COR-L47 (cell line): ENCODE data around the gene KRTAP10-7.
"Not testable (repeated sequence)": the region's sequence is repeated elsewhere in the genome, so short reads cannot be mapped to it uniquely, and the experiment has no call there.

Source experiments
- DNase-seq: peaks from one replicate; lab custom pipeline; 2025; lab: John Stamatoyannopoulos, UW

KRTAP10-7 gene

DNA sequence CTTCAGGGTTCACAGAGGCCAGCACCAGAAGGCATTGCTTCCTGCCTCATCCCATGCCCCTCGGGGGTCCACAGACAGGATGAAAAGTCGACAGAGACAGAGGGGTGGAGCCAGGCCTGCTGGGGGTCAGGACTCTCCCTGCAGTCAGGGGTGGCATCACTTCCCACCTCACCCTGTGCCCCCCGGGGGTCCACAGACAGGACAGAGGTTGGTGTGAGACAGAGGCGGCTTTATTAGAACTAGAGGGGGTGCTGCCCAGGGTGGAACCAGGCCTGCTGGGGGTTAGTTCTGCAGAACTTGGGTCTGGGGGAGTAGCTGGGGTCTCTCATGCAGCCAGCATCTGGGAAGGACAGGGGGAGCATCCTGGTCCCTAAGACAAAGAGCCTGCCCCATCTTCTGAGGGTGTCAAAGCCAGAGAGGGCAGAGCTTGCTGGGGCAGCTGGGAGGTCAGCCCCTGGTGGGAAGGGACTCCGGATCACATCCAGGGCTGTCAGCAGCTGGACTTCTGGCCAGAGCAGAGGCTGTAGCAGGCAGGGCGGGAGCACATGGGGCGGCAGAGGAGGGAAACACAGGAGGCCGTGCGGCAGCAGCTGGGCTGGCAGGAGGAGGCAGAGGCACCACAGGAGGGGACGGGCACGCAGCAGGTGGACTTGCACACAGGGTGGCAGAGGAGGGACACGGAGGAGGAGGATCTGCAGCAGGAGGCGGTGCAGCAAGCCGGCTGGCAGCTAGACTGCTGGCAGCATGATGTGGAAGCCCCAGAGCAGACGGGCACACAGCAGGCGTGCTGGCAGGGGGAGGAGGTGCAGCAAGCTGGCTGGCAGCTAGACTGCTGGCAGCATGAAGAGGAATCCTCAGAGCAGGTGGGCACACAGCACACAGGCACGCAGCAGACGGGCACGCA is 9.2 kb upstream of the KRTAP10-7 start:
- DNase-seq = peak; percentile 57

DNA sequence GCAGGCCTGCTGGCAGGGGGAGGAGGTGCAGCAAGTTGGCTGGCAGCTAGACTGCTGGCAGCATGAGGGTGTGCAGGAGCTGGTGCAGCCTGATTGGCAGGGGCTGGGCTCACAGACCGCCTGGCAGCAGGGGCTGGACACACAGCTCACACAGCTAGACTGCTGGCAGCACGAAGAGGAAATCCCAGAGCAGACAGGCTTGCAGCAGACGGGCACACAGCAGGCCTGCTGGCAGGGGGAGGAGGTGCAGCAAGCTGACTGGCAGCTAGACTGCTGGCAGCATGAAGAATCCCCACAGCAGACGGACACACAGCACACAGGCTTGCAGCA is 8.6 kb upstream of the KRTAP10-7 start:
- not testable (repeated sequence) for DNase-seq

DNA sequence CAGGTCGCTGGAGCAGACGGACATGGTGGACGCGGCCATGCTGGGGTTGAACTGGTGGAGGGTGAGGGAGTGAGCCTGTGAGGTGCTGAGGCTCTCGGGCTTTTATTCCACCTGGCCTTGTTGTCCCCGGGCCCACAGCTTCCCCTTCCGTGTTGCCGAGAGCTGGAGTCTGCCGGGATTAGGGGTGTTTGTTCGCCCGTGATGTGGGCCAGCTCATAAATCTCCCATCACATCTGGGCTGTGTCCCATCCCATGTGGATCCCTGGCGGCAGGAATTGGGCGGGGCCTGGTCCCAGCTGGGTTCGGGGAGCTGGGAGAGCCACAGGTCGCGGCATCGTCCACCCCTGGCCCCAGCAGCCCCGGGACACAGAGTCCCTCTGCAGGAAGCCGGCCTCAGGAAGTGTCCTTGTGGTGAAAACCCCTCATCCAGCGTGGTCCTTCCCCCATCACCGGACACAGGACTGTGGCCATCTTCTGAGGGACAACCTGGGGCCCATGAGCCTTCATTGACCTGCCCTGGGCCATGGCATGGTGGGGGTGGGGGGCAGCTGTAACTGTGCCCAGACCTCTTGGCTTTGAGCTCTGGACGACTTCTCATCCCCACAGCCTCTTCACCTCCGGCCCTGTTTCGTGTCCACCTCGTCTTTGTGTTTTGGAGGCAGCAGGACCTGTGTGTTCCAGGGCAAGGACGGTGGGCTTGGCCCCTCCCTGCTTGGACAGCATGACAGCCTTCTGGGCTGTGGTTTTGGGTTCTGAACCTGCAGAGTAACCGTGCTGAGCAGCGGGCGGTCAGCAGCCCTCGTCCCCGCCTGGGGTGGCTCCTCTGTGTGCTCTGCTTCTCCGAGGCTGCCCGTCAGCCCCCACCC is 7.7 kb upstream of the KRTAP10-7 start, which contains the start of gene KRTAP10-6:
KRTAP10-6 (minus strand) TSS at position 60 of the 866 bp plus-strand sequence; CDS start at position 39, 21 bp downstream.
- no peak for DNase-seq

GRCh38 chr21:44593598-44594405 is 6.6 kb upstream of the KRTAP10-7 start:
- DNase-seq = no peak

DNA sequence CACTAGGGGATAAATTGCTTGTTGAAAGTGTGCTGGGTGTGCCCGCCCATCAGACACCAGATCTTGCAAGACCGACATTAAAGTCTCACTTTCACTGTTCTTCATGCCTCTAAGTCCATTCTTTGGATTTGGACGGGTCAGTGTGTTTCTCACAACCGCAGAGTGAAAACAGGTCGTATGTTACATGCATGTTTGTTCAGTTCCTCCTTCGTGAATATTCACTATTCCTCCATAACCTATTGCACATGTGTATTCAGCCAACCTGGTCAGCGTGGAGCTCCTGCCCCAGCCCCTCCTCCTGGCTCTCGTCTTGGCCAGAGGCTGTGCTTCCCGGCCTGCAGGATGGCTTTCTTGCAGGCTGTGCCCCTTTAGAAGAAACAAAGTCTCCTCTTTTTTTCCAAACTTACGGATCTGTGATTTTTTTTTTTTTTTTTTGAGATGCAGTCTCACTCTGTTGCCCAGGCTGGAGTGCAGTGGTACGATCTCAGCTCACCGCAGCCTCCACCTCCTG is 5.9 kb upstream of the KRTAP10-7 start:
- DNase-seq = no peak

DNA sequence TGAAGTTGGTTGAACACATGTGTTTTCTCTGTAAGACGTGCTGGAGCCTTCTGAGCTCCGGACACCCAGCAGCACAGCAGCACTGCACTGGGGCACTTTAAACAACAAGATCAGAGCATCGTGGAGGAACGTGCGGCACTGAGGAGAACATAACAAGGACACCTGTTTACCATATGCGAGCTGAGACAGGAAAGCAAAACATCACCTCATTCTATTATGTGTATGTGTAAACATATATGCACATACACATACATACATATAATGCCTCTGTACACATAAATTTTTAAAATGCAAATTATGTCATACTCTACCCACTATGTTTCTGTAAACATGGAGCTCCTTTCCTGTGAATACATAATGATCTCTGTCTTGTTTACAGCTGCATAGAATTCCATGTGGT is 4.9 kb upstream of the KRTAP10-7 start:
- no peak for DNase-seq

DNA sequence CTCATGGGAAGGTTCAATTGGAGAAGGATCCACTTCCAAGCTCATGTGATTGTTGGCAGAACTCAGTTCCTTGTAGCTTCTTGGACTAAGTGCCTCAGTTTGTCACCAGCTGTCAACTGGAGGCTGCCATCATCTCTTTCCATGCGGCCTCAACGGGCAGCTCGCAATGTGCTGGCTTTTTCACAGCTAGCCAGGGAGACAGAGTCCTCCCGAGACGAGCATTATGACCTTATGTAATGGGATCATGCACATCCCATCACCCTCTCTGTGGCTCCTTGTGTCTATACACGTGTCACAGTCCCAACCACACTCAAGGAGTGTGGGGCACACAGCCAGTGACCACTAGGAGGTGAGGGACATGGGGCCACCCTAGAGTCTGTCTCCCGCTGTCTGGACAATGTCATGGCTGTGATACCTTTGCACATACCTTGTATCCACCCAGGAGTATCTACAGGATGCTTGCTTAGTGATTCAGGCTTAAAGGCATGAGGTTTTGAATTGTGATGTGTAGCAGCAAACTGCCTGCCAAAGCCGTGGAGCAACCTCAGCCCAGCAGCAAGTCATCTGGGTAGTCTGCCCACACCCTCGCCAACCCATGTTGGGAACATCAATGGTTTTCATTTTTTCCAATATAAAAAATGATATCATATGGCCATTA is 4.2 kb upstream of the KRTAP10-7 start:
- no peak for DNase-seq

DNA sequence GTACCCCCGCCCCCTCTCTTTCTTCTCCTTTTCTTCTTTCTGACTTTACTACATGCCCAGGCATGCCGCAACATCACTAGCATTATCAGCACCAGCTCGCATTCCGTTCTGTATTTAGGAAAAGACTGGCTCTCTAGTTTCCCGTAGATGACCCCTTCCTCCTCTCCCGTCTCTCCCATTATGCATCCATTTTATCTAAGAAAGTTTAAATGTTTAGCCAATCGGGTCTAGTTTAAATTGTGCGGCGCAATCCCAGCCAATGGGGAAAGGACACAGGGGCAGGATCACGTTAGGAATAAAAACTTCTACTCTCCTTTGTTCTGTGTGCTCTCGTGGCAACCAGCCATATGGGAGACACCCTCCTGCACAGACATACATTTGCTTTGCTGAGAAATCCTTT is 2.3 kb upstream of the KRTAP10-7 start:
- no peak for DNase-seq

DNA sequence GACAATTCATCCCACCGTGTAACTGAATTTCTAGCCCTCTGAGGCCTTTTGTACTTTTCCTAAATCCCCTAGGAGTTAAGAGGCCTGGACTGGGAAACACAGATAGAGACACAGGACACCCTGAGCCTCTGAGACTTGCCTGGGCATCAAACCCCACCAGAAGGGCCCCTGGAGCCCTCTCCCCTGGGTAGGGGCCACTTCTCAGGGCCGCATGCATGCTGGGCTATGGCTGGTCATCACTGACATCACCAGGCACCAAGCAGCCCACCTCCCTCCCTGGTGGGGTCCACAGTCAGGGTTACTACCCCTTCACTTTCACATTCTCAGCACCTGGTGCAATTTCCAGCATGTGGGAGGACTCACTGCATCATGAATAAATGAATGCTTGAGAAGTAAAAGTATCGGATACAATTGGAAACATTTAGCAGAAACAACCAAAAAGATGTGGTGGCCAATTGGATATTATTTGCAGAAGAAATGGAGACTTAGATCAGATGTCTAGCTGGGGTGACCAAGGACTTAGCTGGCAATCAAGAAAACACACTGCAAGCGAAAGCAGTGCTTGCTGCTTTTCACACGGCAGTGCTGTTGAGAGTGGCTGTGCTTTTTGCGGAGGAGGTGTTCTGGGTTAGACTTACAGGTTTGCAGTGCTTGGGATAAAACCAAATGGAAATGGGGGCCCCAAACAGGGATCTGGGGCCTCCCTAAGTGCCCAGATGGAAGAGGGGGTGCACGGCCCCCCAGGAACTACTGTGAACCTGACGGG is 950 bp upstream of the KRTAP10-7 start:
- no peak for DNase-seq

GRCh38 chr21:44601091-44601490 is 694 bp downstream of the KRTAP10-7 start:
- DNase-seq = not testable (repeated sequence)

- DNase-seq = no peak
These were observed 1.4 kb downstream of the KRTAP10-7 start for GRCh38 chr21:44601596-44602462.

DNA sequence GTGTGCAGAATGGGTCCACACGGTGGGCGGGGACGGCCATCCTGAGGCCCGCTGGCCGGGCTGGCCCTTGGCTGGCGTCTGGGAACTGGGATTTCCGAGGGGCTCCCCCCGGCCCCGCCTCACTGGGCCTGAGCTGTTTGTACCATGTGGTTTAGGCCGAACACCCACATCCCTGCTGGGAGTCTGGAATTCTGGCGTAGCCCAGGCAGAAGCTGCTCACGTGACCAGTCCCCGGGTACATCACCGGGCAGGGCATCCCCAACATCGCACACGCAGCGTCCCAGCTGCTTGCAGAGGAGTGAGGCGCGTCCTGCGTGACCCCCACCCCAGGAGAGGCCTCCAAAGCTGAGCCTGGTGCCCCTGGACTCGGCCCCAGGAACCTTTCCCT is 2.1 kb downstream of the KRTAP10-7 start:
- no peak for DNase-seq

DNA sequence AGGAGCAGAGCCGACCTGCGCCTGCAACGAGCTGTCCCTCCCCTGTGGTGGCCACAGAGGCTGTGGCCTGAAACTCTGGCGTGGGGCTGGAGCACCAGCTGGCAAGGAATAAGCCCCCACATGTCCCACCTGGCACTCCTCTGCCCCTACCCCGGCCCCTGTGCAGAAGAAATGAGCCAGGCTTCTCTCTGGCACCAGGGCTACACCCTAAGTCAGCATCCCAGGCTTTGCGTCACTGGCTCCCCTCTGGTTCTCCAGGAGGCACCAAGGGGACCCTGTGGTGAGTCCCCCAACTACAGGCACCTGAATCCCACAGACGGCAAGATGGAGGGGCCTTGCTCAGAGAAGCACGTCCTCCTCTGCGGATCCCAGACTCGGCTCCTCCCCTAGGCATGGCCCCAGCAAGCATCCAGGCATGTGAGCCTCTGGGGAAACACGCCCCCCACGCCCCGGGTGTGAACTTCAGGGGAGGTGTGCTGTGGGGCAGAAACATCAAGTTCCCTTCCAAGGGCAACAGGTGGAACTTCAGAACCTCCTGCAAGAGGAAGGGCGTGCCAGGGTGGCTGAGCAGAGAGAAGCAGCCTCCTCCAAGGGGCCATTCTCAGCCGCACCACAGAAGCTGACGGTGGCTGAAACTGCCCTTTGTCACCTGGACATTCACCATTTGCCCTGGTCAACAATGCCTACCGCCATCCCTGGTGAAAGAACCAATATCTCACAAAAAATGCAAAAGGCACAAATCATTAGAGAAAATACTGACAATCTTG is 2.9 kb downstream of the KRTAP10-7 start:
- DNase-seq = no peak

GRCh38 chr21:44603911-44604310 is 3.5 kb downstream of the KRTAP10-7 start:
- DNase-seq = no peak

GRCh38 chr21:44606495-44606894 is 6.1 kb downstream of the KRTAP10-7 start:
- no peak for DNase-seq

- no peak for DNase-seq
These were observed 8.8 kb downstream of the KRTAP10-7 start for GRCh38 chr21:44609193-44609592.

DNA sequence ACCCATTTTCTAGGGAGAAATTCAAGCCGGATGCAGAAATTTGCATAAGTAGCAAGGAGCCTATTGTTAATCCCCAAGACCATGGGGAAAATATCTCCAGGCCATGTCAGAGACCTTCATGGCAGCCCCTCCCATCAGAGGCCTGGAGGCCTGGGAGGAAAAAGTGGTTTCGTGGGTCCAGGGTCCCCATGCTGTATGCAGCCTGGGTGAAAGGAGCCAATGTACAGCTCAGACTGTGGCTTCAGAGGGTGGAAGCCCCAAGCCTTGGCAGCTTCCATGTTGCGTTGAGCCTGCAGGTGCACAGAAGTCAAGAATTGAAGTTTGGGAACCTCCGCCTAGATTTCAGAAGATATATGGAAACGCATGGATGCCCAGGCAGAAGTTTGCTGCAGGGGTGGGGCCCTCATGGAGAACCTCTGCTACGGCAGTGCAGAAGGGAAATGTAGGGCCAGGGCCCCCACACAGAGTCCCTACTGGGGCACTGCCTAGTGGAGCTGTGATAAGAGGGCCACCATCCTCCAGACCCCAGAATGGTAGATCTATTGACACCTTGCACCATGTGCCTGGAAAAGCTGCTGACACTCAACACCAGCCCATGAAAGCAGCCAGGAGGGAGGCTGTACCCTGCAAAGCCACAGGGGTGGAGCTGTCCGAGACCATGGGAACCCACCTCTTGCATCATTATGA is 9.9 kb downstream of the KRTAP10-7 start:
- DNase-seq = not testable (repeated sequence)

GRCh38 chr21:44611551-44611950 is 11.2 kb downstream of the KRTAP10-7 start:
- no peak for DNase-seq
